Ovary (tissue), 3 donors: ENCODE results near the gene CD209.

Source experiments
- CTCF ChIP-seq, 3 donors: fragments of 450-650 bp in 2 of 3; fragments of 200-600 bp in 1 of 3; IDR thresholded peaks; one replicate each; pipeline versions ENCODE4 v1.5.1 to v1.8.0; 2016 to 2022; ENCODE audit warnings: antibody characterized with exemption in 3 of 3, mild to moderate bottlenecking in 1 of 3
- POLR2A ChIP-seq: fragments of 450-650 bp; IDR thresholded peaks from one replicate; pipeline ENCODE4 v1.6.1; 2017; ENCODE audit warnings: antibody characterized with exemption, mild to moderate bottlenecking, moderate library complexity
- donor health status: DM: no; HTN: no; CAD: no.

GRCh38 chr19:7705387-7706187, 41.7 kb downstream of the CD209 start:
- TF ChIP-seq CTCF (IDR thresholded peaks at IDR 0.05) (no peak), POLR2A (no peak)
